GM10248 (cell line): ENCODE results near the gene GSDME.

Experiments
- CTCF ChIA-PET: fragments of 300-600 bp; sonication (Branson Sonifier 250); formaldehyde crosslinking; extraction: SDS; loops from one replicate; lab custom pipeline; 2021; ENCODE audit warnings: antibody characterized with exemption; lab: Yijun Ruan, JAX
- POLR2A ChIA-PET: fragments of 350-650 bp; sonication (Branson Sonifier 250); formaldehyde crosslinking; extraction: SDS; loops from one replicate; lab custom pipeline; 2020; ENCODE audit warnings: antibody characterized with exemption; lab: Yijun Ruan, JAX
- DNase-seq: peaks from one replicate; pipeline ENCODE4 v3.0.0; 2012; ENCODE audit errors: extremely low spot score
- CTCF ChIP-seq: IDR thresholded peaks from 2 replicates; pipeline ENCODE4 v1.5.1; 2012; ENCODE audit warnings: mild to moderate bottlenecking, low read depth; ENCODE audit errors: extremely low read depth, missing control alignments, control extremely low read depth

The GSDME gene

DNA sequence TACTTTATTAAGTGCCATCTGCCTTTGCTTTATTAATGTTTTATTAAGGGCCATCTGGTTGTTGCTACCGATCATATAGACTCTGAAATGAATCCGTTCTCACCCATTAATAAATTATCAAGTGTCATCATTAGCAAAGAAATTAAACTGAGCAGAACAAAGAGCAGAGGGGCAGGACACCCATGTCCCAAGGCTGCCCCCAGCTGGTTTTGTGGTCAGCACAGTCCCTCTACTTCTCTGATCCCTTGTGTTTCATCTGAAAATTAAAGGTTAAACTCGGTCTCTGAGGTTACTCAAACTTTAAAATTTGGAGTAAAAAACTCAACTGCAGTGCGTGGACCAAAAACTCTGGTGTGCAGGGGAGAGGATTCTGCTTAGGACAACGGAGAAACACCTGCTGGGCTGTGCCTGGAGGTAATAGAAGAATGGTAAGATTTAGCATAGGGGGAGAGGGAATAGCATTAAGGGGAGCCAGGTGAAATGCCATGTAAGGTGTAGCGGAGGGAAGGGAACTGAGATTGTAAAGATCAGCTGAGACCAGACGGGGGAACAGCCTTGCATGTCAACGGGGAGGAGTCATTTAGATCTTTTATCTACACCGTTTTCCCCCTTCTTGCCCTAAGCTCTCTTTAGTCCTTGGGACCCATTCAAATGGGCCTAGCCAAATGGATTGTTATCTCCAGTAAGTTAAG lies 10.8 kb upstream of the GSDME start:
- ChIA-PET POLR2A (interaction anchor here (1.3 kb wide), 1 partner anchor 13 kb away, joined by 3 read pairs; no protein-coding TSS in a partner anchor), CTCF (interaction anchor here (1.0 to 2.8 kb wide), 4 partner anchors 10 to 326 kb away, joined by 3 to 9 read pairs (median 5); no protein-coding TSS in a partner anchor)
- no peak for DNase-seq
- peak; percentile 24 for TF ChIP-seq CTCF

DNA sequence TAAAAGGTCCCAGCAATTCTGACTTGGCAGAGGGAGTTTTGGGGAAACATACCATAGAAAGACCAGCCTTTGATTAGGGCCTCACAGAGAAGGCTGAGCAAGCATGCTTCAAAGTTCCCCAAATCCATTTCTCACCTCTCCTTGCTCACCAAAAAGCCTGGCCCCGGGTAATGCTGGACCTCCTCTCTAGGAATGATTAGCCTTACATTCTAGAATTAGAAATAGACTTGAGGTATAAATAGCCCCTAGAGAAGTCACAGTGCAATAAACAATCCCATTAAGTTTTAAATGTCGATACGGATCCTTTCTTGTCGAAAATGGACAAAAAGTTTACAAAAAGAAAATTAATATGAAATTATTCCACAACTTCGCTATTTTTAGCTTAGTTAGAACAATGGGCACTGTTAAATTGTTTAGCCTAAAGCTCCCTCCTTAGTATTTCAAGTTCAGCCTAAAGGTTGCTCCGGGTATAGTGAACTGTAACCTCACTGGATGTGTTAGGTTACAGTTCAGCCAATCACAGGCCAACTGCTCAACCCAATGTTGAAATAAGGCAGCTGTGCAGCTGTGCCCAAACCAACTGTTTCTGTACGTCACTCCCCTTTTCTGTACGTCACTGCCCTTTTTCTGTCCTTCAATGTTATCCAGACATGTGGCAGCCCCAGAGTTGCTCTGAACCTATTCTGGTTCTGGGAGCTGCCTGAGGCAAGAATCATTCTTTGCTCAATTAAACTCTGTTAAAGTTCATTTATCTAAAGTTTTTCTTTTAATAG lies 7.9 kb upstream of the GSDME start:
- ChIA-PET CTCF (interaction anchor here (0.7 to 3.8 kb wide), 4 partner anchors 9 to 328 kb away, joined by 3 to 17 read pairs (median 6); no protein-coding TSS in a partner anchor), POLR2A (no interaction called here)
- TF ChIP-seq CTCF = no peak
- DNase-seq = no peak

DNA sequence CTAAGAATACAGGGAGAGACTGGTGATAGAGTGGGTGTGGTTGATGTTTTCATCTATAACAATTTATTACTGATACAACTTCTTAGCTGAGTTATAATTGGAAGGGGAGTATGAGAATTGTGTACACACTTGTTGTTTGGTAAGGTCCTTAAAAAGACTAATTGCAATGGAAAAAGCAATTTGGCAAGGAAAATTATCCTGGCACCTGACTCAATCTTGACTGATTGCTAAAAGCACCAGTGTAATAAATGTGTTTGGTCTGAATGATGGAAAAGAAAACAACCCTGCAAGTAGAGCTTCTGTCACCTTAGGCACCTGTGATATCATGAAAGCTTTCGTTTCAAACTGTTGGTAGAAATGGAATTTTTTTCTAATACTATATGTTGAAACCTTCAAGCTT lies 6.7 kb upstream of the GSDME start:
- TF ChIP-seq CTCF = no peak
- CTCF ChIA-PET = interaction anchor here (0.7 to 3.8 kb wide), 6 partner anchors 8 to 329 kb away, joined by 3 to 17 read pairs (median 4); no protein-coding TSS in a partner anchor
- POLR2A ChIA-PET = no interaction called here
- DNase-seq = no peak

- POLR2A ChIA-PET = interaction anchor here (0.5 kb wide), 1 partner anchor 358 kb away, joined by 7 read pairs; no protein-coding TSS in a partner anchor
Measured at GRCh38 chr7:24763303-24763901, 6.1 kb upstream of the GSDME start.

DNA sequence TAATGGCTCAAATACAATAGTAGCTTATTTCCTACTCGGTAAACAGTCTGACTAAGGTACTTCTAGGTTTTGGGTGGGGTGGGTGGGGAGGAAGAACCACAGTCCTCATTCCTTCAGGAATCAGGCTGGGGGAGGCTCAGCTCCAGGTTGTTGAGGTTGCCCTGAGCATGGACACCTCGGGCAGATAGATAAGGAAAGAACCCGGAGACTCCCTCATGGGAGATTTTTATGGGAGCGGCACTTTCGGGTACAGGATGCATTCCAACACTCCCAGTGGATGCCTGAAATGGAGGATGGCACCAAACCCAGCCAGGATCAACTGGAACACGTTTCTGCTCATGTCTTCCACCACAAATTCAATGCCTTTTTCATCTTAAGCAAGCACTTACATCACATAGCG lies 5.5 kb upstream of the GSDME start:
- TF ChIP-seq CTCF = no peak
- CTCF ChIA-PET = interaction anchor here (1.0 to 3.8 kb wide), 3 partner anchors 50 to 1490 kb away, joined by 3 to 17 read pairs (median 4); no protein-coding TSS in a partner anchor
- DNase-seq = no peak

More at GRCh38 chr7:24763303-24763901, 6.1 kb upstream of the GSDME start:
- TF ChIP-seq CTCF = no peak
- no peak for DNase-seq
- CTCF ChIA-PET = interaction anchor here (1.0 to 3.8 kb wide), 6 partner anchors 9 to 1491 kb away, joined by 3 to 17 read pairs (median 4); no protein-coding TSS in a partner anchor

GRCh38 chr7:24760968-24761367 lies 3.7 kb upstream of the GSDME start:
- TF ChIP-seq CTCF = no peak
- no peak for DNase-seq
- ChIA-PET CTCF (interaction anchor here (0.7 to 1.4 kb wide), 5 partner anchors 10 to 332 kb away, joined by 3 to 4 read pairs (median 4); no protein-coding TSS in a partner anchor), POLR2A (no interaction called here)

More for the DNA sequence above, 5.5 kb upstream of the GSDME start:
- POLR2A ChIA-PET = interaction anchor here (0.5 kb wide), 1 partner anchor 359 kb away, joined by 7 read pairs; no protein-coding TSS in a partner anchor
